ENCODE data around the gene SUCLG2. TPM values are rescaled to one million over a fixed set of nuclear protein-coding genes. Genes with fewer than 3 reads are reported as not detected.

The SUCLG2 gene
- total RNA-seq, 2 experiments from 2014 or later = 28.3 to 44.7 TPM

- DNase-seq (ENCODE audit: low spot score) = no peak
- POLR2A ChIA-PET = interaction anchor here (1.0 kb wide), 1 partner anchor 25 kb away, joined by 3 read pairs; no protein-coding TSS in a partner anchor
- Histone ChIP-seq H3K4me2 (ENCODE audit: low read length) (no peak overlapping the region), H3K4me3 (ENCODE audit: low read depth, low read length, poor library complexity, severe bottlenecking) (no peak overlapping the region), H4K20me1 (ENCODE audit: insufficient read depth, low read length) (no peaks in the 10 kb centered on the region), H3K9me3 (ENCODE audit: low read length) (no peaks in the 10 kb centered on the region), H3K36me3 (ENCODE audit: insufficient read depth, low read length) (peaks cover 27% of the 10 kb centered on the region), H3K4me1 (ENCODE audit: insufficient read depth, low read length, poor library complexity, severe bottlenecking) (no peaks in the 10 kb centered on the region), H2AFZ (ENCODE audit: low read length) (no peak overlapping the region), H3K79me2 (ENCODE audit: insufficient read depth, low read depth, low read length) (peaks cover 6% of the 10 kb centered on the region; the same call in 1 of the 2 replicates), H3K9me2 (ENCODE audit: insufficient read depth, low read length) (no peaks in the 10 kb centered on the region), H3K27ac (ENCODE audit: low read depth, low read length, poor library complexity, severe bottlenecking) (no peak overlapping the region)
- CTCF ChIA-PET (ENCODE audit: unreplicated experiment) = no interaction called here
- no peak for TF ChIP-seq CTCF (conservative IDR thresholded peaks at IDR 0.05; ENCODE audit: low read length)
- BruUV-seq (replicated peaks) = no TSS peak
- intact Hi-C loops (cut with micrococcal nuclease; ENCODE audit: unreplicated experiment) = no loop called here
Observed at GRCh38 chr3:67641451-67641850, 13.0 kb downstream of the SUCLG2 start.

GRCh38 chr3:67640023-67640660 lies 14.3 kb downstream of the SUCLG2 start:
- H4K20me1 ChIP-seq (ENCODE audit: insufficient read depth, low read length) = no peaks in the 10 kb centered on the region
- H3K4me2 ChIP-seq (ENCODE audit: low read length) = no peak overlapping the region
- peaks cover 35% of the 10 kb centered on the region for H3K36me3 ChIP-seq (ENCODE audit: insufficient read depth, low read length)
- H3K4me3 ChIP-seq (ENCODE audit: low read depth, low read length, poor library complexity, severe bottlenecking) = no peak overlapping the region
- BruUV-seq (replicated peaks) = no TSS peak
- ChIA-PET CTCF (ENCODE audit: unreplicated experiment) (no interaction called here), POLR2A (interaction anchor here (1.6 kb wide), 1 partner anchor 18 kb away, joined by 3 read pairs; no protein-coding TSS in a partner anchor)
- TF ChIP-seq CTCF (conservative IDR thresholded peaks at IDR 0.05; ENCODE audit: low read length) (no peak), EZH2phosphoT487 (IDR thresholded peaks at IDR 0.05; ENCODE audit: borderline replicate concordance, low read depth, low read length) (no peak)
- intact Hi-C loops (cut with micrococcal nuclease; ENCODE audit: unreplicated experiment) = no loop called here
- no peak overlapping the region for H3K27ac ChIP-seq (ENCODE audit: low read depth, low read length, poor library complexity, severe bottlenecking)
- no peak for DNase-seq (ENCODE audit: low spot score)
- peaks cover 6% of the 10 kb centered on the region; the same call in 1 of the 2 replicates for H3K79me2 ChIP-seq (ENCODE audit: insufficient read depth, low read depth, low read length)
- H3K9me3 ChIP-seq (ENCODE audit: low read length) = no peaks in the 10 kb centered on the region
- no peak overlapping the region for H2AFZ ChIP-seq (ENCODE audit: low read length)
- no peaks in the 10 kb centered on the region for H3K9me2 ChIP-seq (ENCODE audit: insufficient read depth, low read length)
- H3K4me1 ChIP-seq (ENCODE audit: insufficient read depth, low read length, poor library complexity, severe bottlenecking) = no peaks in the 10 kb centered on the region

- H3K27ac ChIP-seq (ENCODE audit: low read depth, low read length, poor library complexity, severe bottlenecking) = no peak overlapping the region
- no peaks in the 10 kb centered on the region for H3K4me1 ChIP-seq (ENCODE audit: insufficient read depth, low read length, poor library complexity, severe bottlenecking)
- no TSS peak for BruUV-seq (replicated peaks)
- no peak overlapping the region for H3K4me2 ChIP-seq (ENCODE audit: low read length)
- peaks cover 35% of the 10 kb centered on the region for H3K36me3 ChIP-seq (ENCODE audit: insufficient read depth, low read length)
- no peak overlapping the region for H3K4me3 ChIP-seq (ENCODE audit: low read depth, low read length, poor library complexity, severe bottlenecking)
- CTCF ChIA-PET (ENCODE audit: unreplicated experiment) = no interaction called here
- H3K9me2 ChIP-seq (ENCODE audit: insufficient read depth, low read length) = no peaks in the 10 kb centered on the region
- no peak overlapping the region for H2AFZ ChIP-seq (ENCODE audit: low read length)
- intact Hi-C loops (cut with micrococcal nuclease; ENCODE audit: unreplicated experiment) = no loop called here
- no peak for DNase-seq (ENCODE audit: low spot score)
- TF ChIP-seq EZH2phosphoT487 (IDR thresholded peaks at IDR 0.05; ENCODE audit: borderline replicate concordance, low read depth, low read length) (no peak), CTCF (conservative IDR thresholded peaks at IDR 0.05; ENCODE audit: low read length) (no peak)
- H3K9me3 ChIP-seq (ENCODE audit: low read length) = no peaks in the 10 kb centered on the region
- no peaks in the 10 kb centered on the region for H3K79me2 ChIP-seq (ENCODE audit: insufficient read depth, low read depth, low read length)
- no peaks in the 10 kb centered on the region for H4K20me1 ChIP-seq (ENCODE audit: insufficient read depth, low read length)
- POLR2A ChIA-PET = interaction anchor here (0.6 to 1.9 kb wide), 7 partner anchors 8 to 186 kb away, joined by 3 to 6 read pairs (median 3); no protein-coding TSS in a partner anchor
Observed at GRCh38 chr3:67637255-67637900, 17.0 kb downstream of the SUCLG2 start.

Data from OCI-LY7 (cell line).